Left renal pelvis (tissue), 4 donors: ENCODE data around the gene CFAP46. TPM values are rescaled to one million over a fixed set of nuclear protein-coding genes. Genes with fewer than 3 reads are reported as not detected.
"Not testable (repeated sequence)": the region's sequence is repeated elsewhere in the genome, so short reads cannot be mapped to it uniquely, and the experiment has no call there.

ENCODE experiments used
- DNase-seq, 4 donors: peaks; one replicate each; pipeline ENCODE4 v3.0.0-alpha.2; 2013; ENCODE audit warnings: low read depth in 4 of 4, low spot score in 3 of 4
- polyA plus RNA-seq, 4 donors: library from polyadenylated mRNA; unstranded; fragments of 120-200 nt; gene quantifications; one replicate each; pipeline ENCODE4 v1.2.1, GENCODE V29; 2013; ENCODE audit not compliant: insufficient read length in 4 of 4

Gene CFAP46
- polyA plus RNA-seq, 4 donors, result 1.2 to 10.6 (median 8.3) TPM

DNA sequence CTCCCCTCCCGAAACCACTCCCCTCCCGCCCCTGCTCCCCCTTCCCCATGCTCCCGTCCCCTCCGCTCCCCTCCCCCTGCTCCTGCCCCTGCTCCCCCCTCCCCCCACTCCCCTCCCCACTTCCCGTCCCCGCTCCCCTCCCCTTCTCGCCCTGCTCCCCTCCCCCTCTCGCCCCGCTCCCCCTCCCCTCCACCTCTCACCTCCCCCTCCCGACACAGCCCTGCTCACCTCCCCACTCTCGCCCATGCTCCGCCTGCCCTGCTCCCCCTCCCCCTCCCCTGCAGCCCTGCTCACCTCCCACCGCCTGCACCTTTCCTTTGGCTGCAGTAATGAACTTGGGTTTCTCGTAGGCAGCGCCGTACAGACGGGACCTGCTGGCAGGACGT is 106.5 kb downstream of the CFAP46 start:
- no peak for DNase-seq

DNA sequence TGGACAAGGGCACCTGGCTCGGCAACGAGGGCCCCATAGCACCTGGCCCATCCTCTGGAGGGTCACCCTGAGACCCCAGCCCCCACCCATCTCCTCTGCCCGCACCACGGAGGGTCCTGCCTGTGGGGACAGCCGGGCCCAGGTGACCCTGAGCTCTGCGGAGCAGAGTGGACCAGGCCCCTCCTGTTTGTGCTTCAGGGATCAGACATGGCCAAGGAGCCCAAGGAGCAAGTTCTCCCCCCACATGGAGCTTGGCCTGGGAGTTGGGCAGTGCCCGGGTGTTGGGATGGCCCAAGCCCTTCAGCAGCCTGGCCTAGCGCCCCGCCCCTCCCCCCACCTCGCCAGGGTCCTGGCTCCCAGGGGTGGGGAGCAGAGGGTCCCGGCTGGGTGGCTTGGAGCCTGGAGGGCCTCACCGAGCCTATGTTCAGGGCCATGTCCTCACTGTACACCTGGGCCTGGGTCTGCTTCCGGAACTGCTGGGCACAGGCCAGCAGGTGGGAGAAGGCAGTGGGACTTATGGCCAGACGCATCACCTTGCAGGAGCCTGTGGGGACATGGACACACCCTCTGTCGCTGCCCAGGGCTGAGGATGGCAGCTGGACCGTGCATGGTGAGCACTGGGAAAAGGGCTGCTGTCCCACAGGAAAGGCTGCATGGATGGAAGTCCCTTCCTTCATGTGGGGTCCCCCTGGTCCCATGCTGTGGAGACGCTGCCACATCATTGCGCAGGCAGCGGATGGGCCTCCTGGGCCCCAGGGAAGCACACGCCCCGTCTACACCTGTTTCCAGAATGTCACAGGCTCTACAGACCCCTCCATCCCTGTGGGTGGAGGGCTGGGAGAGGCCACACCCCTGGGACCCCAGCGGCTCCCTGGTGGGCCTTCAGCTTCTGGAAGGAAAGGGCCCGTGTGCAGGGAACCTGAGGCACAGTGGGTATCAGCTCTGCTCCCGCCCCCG is 107.2 kb downstream of the CFAP46 start:
- DNase-seq, result no peak

DNA sequence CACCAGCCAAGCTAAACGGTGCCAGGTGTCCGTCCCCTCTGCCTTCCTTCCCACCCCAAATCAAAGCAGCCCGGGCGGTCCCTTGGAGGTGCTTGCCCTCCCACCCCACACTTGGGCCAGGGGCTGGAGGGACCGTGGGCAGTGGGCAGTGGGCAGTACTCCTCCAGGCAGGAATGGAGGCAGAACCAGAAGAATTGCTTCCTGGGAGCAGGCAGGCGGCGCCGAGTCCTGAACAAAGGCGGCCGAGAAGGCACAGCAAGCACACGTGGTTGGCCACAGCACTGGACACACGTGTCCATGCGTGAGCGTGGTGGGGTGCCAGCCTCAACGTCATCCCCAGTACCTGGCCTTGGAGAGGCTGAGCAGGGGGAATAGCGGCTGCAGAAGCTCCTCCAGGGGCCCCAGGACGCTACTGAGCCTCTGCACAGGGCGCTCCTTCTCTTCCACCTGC is 108.0 kb downstream of the CFAP46 start:
- no peak for DNase-seq

DNA sequence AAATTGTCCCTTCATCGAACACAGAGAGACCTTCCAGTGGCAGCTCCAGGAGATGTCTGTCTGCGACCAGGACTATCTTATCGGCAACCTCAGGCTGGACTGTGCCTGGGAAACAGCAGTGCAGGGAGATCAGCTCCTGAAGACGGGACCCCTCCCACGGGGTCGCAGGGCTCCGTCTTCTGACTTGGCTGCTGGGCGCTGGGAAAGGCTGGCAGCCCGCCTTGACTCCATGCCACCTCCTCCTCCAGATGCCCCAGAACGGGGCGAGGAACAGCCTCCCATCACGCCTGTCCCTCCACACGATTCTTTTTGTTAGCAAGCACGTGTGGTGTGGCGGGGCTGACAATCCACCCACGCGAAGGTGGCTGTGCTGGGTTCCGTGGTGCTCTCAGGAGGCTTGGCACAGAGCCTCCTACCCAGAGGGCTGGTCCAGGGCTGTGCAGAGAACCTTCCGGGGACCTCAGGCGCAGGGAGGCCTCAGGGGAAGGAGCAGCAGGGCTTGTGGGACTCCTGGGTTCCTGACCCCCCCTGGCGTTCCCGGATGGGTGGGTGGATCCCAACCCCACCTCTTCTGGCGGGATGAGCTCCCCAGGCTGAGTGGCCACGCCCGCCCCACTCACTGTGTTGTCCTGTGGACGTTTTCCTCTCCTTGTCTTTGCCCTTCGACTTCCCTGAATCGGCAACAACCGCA is 108.8 kb downstream of the CFAP46 start:
- no peak for DNase-seq

GRCh38 chr10:132832186-132832969 is 110.0 kb downstream of the CFAP46 start:
- no peak for DNase-seq

DNA sequence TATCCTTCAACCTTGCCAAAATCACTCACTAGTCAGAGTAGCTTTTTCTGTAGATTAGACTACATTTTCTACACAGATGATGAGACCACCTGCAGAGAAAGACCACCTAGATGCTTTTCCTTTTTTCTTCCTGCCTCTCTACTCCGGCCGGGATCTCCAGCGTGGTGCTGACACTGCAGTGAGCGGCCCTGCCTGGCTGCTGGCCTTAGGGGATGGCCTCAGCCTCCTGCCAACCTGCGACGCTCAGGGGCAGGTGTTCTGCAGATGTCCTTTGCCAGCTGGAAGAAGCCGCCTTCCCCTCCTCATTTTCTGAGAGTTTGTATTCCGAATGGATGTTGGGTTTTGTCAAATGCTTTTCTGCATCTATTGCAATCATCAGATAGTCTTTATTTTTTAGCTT is 113.0 kb downstream of the CFAP46 start:
- no peak for DNase-seq

DNA sequence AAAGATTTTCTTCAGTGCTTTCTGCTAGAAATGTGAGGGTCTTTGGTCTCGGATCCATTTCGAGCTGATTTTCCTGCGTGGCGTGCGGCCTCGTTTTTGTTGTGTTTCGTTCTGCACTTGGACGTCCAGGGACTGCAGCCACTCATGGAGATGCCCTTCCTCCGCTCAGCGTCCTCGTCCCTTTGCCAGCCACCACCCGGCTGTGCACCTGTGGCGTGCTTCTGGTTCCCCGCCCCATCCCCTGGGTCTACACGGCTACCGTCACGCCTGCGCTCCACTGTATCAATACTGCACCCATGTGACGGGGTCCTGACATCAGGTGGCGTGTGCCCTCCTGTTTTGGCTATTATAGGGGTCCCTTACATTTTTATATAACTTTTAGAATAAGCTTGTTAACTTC is 113.7 kb downstream of the CFAP46 start:
- DNase-seq, result no peak

- DNase-seq, result no peak
These were observed 114.4 kb downstream of the CFAP46 start for GRCh38 chr10:132827861-132828539.

GRCh38 chr10:132827423-132827789 is 115.0 kb downstream of the CFAP46 start:
- no peak for DNase-seq

DNA sequence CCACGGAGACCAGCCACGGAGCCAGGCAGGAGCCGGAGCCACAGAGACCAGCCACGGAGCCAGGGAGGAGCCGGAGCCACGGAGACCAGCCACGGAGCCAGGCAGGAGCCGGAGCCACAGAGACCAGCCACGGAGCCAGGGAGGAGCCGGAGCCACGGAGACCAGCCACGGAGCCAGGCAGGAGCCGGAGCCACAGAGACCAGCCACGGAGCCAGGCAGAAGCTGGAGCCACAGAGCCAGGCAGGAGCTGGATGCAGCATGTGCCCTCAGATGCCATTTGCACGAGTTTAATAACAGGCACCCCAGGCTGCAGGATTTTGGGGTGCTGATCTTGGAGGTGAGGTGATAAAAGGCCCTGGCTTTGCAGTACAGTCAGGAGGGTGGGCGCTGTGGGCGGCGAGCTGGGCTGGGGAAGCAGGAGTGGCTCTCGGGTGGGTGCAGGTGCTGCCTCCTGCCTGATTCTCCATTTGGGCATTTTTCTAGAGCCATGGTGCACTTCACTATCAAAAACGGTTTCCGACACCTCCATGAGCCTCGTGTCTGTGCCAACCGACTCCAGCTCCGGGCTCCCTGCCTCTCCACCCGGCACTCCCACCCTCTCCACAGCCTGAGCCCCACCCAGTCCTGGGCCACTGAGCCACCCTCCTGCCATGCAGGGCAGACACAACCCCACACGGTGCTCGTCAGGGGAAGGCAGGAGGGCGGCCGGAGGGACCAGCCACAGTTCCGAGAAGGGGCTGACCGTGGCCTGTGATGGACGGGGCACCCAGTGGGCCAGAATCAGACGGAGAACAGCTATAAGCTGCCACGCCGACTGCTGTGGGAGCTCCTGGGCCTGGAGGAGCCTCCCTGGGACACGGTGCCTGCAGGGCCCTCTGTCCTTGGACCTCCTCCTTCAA is 115.6 kb downstream of the CFAP46 start:
- no peak for DNase-seq

- not testable (repeated sequence) for DNase-seq
These were observed 116.4 kb downstream of the CFAP46 start for GRCh38 chr10:132825783-132826523.

DNA sequence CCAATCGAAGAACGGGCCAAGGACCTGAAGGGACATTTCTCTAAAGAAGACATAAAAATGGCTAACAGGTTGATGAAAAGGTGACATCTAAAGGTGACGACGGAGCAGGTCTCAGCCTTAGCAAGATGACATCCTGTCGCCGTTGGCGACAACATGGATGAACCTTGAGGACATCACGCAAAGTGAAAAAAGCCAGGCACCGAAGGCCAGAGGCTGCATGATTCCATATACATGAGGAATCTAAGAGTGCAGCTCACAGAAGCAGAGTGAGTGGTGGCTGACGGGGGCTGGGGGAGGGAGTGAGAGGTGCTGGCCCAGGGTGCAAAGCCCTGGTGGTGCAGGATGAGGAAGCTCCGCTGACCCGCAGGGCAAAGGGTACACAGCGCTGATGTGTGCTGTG is 122.3 kb downstream of the CFAP46 start:
- no peak for DNase-seq

- no peak for DNase-seq
These were observed 124.6 kb downstream of the CFAP46 start for GRCh38 chr10:132817701-132818211.

DNA sequence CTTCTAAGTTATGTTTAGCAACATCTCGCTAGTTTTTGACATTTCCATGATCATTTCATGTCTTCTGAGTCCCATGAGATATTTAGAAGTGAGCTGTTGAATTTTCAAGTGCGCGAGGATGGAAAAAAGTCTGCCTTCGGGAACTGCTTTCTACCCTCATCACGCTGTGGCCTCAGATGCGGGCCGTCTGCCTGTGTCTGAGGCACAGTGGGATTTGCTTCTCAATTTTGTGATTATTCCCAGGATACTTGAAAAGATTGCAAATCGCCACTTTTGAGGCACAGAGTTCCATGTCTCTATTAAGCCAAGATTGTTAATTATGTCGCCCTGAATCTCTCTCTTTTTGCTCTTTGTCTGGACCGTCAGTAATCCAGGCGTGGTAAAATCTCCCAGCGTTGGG is 125.7 kb downstream of the CFAP46 start:
- DNase-seq, result no peak

- no peak for DNase-seq
These were observed 127.1 kb downstream of the CFAP46 start for GRCh38 chr10:132815168-132815857.

- DNase-seq, result no peak
These were observed 127.9 kb downstream of the CFAP46 start for GRCh38 chr10:132814469-132814856.

DNA sequence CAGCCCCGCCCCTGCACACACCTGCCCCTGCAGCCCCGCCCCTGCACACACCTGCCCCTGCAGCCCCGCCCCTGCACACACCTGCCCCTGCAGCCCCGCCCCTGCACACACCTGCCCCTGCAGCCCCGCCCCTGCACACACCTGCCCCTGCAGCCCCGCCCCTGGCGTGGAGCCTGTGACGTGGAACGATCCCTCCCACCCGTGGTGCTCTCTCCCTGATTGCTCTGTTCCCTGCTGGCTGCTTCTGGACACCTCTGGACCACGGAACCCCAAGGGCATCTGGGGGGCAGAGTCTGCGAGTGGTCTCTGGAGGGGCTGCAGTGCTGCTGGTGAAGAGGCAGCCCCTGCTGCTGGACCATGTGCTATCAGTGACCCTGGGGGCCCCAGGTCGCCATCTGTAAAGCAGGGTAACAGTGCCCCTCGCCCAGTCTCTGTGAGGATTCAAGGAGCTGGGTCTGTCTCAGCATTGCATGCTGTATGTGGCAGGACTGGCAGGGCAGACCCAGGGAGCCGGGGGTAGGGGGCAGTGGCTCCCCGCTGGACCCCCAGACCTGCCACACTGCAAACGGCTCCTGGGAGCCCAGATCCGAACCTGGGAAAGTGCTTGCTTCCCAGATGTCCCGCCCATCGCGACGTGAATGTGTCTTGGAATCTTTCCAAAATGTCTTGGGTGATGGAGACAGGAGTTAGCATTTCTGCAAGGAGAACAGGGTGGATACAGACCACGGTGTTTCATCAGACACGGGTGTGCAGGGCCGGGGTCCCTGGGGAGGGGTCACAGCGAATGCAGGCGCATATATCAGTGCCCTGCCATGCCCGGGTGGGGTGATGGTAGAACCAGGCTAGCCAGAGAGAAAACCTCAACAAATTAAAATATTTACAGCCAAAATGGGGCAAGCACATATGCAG is 128.6 kb downstream of the CFAP46 start:
- DNase-seq, result no peak
